T-cell (primary cell): ENCODE results near the gene NAV2. TPM values are rescaled to one million over a fixed set of nuclear protein-coding genes. Genes with fewer than 3 reads are reported as not detected.

Experiments used
- ATAC-seq, 4 experiments: fragments of 200-7000 bp in 3 of 4; fragments of 150-1000 bp in 1 of 4; cut with Tn5 transposase; replicated peaks in 1 of 4; 1 replicate in 3 of 4; 2 replicates in 1 of 4; pipeline ENCODE4 v1.10.0; 2021; ENCODE audit warnings: moderate library complexity in 3 of 4, mild to moderate bottlenecking in 2 of 4, moderate number of reproducible peaks in 1 of 4
- CTCF ChIA-PET, 2 donors: fragments of 300-600 bp; sonication (Branson Sonifier 250); formaldehyde crosslinking; loops; one replicate each; lab custom pipeline; 2022; ENCODE audit warnings: antibody characterized with exemption in 2 of 2; lab: Charles Lee
- POLR2A ChIA-PET, 2 donors: fragments of 300-600 bp; sonication (Branson Sonifier 250); formaldehyde crosslinking; loops; one replicate each; lab custom pipeline; 2022; ENCODE audit warnings: antibody characterized with exemption in 2 of 2; lab: Charles Lee
- DNase-seq, 35 experiments: peaks; one replicate each; pipeline versions ENCODE4 v3.0.0 to v3.0.0-alpha.2; 2013 to 2023
- H3K27ac ChIP-seq: one replicate; pipeline ENCODE4 v1.5.1; 2013; ENCODE audit warnings: low read length
- H3K27me3 ChIP-seq, 2 experiments: replicated peaks in 1 of 2; 1 replicate in 1 of 2; 2 replicates in 1 of 2; pipeline versions ENCODE4 v1.6.1 to v1.7.0; 2013; ENCODE audit warnings: low read length in 1 of 2, mixed read lengths in 1 of 2; ENCODE audit not compliant: control insufficient read depth in 2 of 2, insufficient read depth in 2 of 2; ENCODE audit errors: extremely low read depth in 1 of 2
- H3K36me3 ChIP-seq, 2 donors: 1 replicate in 1 of 2; 2 replicates in 1 of 2; pipeline versions ENCODE4 v1.6.1 to v1.7.0; 2013; ENCODE audit warnings: low read length in 1 of 2; ENCODE audit not compliant: control insufficient read depth in 2 of 2, insufficient read depth in 1 of 2; ENCODE audit errors: extremely low read depth in 1 of 2
- H3K4me1 ChIP-seq, 2 experiments: 1 replicate in 1 of 2; 2 replicates in 1 of 2; pipeline versions ENCODE4 v1.6.1 to v1.7.0; 2013; ENCODE audit warnings: low read length in 2 of 2, mixed read lengths in 1 of 2; ENCODE audit not compliant: insufficient read depth in 2 of 2, control insufficient read depth in 1 of 2; ENCODE audit errors: extremely low read depth in 1 of 2
- H3K4me3 ChIP-seq, 2 donors: 1 replicate in 1 of 2; 2 replicates in 1 of 2; pipeline versions ENCODE4 v1.5.1 to v1.7.0; 2013; ENCODE audit warnings: mild to moderate bottlenecking in 2 of 2, low read length in 1 of 2, moderate library complexity in 1 of 2; ENCODE audit not compliant: control insufficient read depth in 1 of 2; ENCODE audit errors: extremely low read depth in 1 of 2
- H3K9me3 ChIP-seq: 2 replicates; pipeline ENCODE4 v1.7.0; 2013
- H3K27ac Mint-ChIP-seq, 2 donors: one replicate each; pipeline ENCODE4 v1.8.0; 2020 to 2021; ENCODE audit warnings: mild to moderate bottlenecking in 2 of 2, mixed read lengths in 2 of 2
- H3K27me3 Mint-ChIP-seq, 2 donors: one replicate each; pipeline ENCODE4 v1.8.0; 2021 to 2022; ENCODE audit warnings: mixed read lengths in 2 of 2
- H3K36me3 Mint-ChIP-seq: one replicate; pipeline ENCODE4 v1.8.0; 2021; ENCODE audit warnings: mixed read lengths
- H3K4me1 Mint-ChIP-seq, 3 donors: one replicate each; pipeline ENCODE4 v1.8.0; 2020 to 2022; ENCODE audit warnings: mixed read lengths in 3 of 3, mild to moderate bottlenecking in 1 of 3
- H3K4me3 Mint-ChIP-seq, 3 donors: one replicate each; pipeline ENCODE4 v1.8.0; 2020 to 2022; ENCODE audit warnings: mild to moderate bottlenecking in 3 of 3, mixed read lengths in 3 of 3, moderate library complexity in 3 of 3
- H3K9me3 Mint-ChIP-seq, 3 donors: one replicate each; pipeline ENCODE4 v1.8.0; 2020 to 2022; ENCODE audit warnings: mixed read lengths in 3 of 3
- WGBS: methylation state at CpG from one replicate; pipeline ENCODE4 v1.1.5; 2013; ENCODE audit warnings: missing lambda C conversion rate; ENCODE audit not compliant: insufficient coverage; 5-methylcytosine and 5-hydroxymethylcytosine counted together
- total RNA-seq, 35 experiments: library from RNA in 6 of 35; stranded (reverse) in 6 of 35; fragments of 120-200 nt in 1 of 35; gene quantifications; one replicate each; pipeline versions ENCODE4 v1.2.1 to v1.2.4 and lab custom pipeline; 2013 to 2026

The NAV2 gene
- total RNA-seq, 5 donors from 2014 or later (not counting 1 experiment from before 2014, with no cell fraction given): 0.55 to 3.0 (median 1.8) TPM

DNA sequence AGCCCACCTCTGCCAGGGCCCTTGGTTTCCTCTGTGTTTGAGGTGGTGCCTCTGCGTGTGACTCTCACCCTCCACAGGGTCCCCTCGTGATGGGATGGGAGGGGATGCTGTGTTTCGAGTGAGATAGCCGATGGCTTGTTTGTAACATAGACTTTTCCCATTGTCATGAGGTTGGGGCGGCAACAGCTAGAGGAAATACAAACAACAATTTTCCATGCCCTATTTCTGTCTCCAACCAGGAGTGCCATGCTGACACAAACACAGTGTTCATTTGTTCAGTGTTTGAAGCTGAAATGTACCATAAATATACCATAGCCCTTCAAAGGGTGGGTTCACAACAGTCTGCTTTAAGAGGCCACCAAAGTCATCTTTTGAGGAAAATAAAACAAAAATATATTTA lies 19.5 kb upstream of the NAV2 start:
- ChIA-PET CTCF (no interaction called here), POLR2A (no interaction called here)
- Histone ChIP-seq H3K4me3 (no peak overlapping the region), H3K36me3 (no peaks in the 10 kb centered on the region), H3K4me1 (no peaks in the 10 kb centered on the region), H3K27ac (no peak overlapping the region), H3K27me3 (peaks cover 0 to 6% of the 10 kb centered on the region in 2 experiments), H3K9me3 (no peaks in the 10 kb centered on the region)
- ATAC-seq (no peak), DNase-seq (no peak)
- WGBS: no CpG with 5 or more reads among the region's 5 CpGs
- no peak overlapping the region for H3K27ac Mint-ChIP-seq
- H3K4me1 Mint-ChIP-seq: no peaks in the 10 kb centered on the region
- no peaks in the 10 kb centered on the region for H3K9me3 Mint-ChIP-seq
- H3K4me3 Mint-ChIP-seq: no peak overlapping the region
- H3K27me3 Mint-ChIP-seq: peaks cover 10 to 11% of the 10 kb centered on the region in 2 donors
- H3K36me3 Mint-ChIP-seq: no peaks in the 10 kb centered on the region

DNA sequence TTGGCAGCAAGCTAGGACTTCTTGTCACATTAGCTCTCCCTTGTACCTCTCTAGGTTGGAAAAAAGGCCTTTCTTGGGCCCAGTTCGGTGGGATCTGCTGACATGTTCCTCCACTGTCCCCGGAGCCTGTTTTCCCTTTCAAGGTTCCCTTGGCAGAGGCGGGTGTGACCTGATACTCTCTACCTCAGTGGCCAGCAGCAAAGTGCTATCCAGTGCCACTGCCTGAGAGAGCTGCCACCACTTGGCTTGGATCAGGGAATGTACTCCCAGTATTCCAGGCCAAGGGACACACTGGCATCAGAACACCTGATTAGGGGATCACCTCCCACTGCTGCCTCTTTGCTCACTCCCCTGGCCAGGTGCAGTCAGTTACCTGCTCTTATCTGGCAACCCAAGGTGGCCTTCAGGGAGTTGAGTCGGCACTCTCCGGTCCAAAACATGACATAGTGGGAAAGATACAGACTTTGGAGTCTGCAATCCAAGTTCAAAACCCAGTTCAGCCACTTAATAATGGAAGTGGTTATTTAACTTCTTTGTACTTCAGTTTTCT lies 17.8 kb upstream of the NAV2 start:
- no peak overlapping the region for H3K4me3 ChIP-seq
- H3K36me3 Mint-ChIP-seq: no peaks in the 10 kb centered on the region
- H3K27me3 Mint-ChIP-seq: peaks cover 10 to 13% of the 10 kb centered on the region in 2 donors
- no peaks in the 10 kb centered on the region for H3K36me3 ChIP-seq
- H3K27ac Mint-ChIP-seq: no peak overlapping the region
- H3K27ac ChIP-seq: no peak overlapping the region
- ChIA-PET POLR2A (no interaction called here), CTCF (interaction anchor here in 1 of 2 donors (1.0 kb wide), 1 partner anchor 140 kb away, joined by 4 read pairs; no protein-coding TSS in a partner anchor)
- DNase-seq: no peak
- no peaks in the 10 kb centered on the region for H3K4me1 ChIP-seq
- no peaks in the 10 kb centered on the region for H3K9me3 ChIP-seq
- no peak overlapping the region for H3K4me3 Mint-ChIP-seq
- peaks cover 0 to 6% of the 10 kb centered on the region in 2 experiments for H3K27me3 ChIP-seq
- 82% methylated on average over 3 of the region's 5 CpGs for WGBS
- H3K9me3 Mint-ChIP-seq: no peaks in the 10 kb centered on the region
- H3K4me1 Mint-ChIP-seq: no peaks in the 10 kb centered on the region
- no peak for ATAC-seq

DNA sequence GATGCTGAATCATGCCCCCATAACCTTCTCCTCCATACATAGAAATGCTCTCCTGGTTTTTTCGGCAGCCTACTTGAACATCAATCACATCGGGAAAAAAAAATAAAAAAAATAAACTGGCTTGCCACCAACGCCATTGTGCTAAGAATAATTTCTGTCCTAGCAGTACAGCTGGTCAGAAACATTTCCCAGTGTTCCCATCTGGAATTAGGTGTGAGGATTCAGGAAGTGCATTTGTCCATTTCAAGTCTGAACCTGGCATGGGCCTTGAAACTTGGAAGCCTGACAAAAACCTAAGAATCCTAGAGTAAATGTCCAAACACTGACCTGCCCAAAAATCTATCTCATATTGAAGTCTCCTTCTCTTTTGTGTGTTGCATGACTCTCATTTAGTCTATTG lies 16.6 kb upstream of the NAV2 start:
- ChIA-PET POLR2A (no interaction called here), CTCF (interaction anchor here in 1 of 2 donors (0.5 to 1.0 kb wide), 2 partner anchors 38 to 141 kb away, joined by 3 to 4 read pairs; no protein-coding TSS in a partner anchor)
- Histone ChIP-seq H3K36me3 (no peaks in the 10 kb centered on the region), H3K4me1 (no peaks in the 10 kb centered on the region), H3K27me3 (peaks cover 0 to 6% of the 10 kb centered on the region in 2 experiments), H3K27ac (no peak overlapping the region), H3K4me3 (no peak overlapping the region), H3K9me3 (no peaks in the 10 kb centered on the region)
- Mint-ChIP-seq H3K36me3 (no peaks in the 10 kb centered on the region), H3K27ac (no peak overlapping the region), H3K4me3 (no peak overlapping the region), H3K27me3 (peaks cover 10 to 18% of the 10 kb centered on the region in 2 donors), H3K9me3 (no peaks in the 10 kb centered on the region), H3K4me1 (no peaks in the 10 kb centered on the region)
- no peak for DNase-seq
- 86% methylated on average over 1 of the region's 3 CpGs for WGBS
- ATAC-seq: no peak

DNA sequence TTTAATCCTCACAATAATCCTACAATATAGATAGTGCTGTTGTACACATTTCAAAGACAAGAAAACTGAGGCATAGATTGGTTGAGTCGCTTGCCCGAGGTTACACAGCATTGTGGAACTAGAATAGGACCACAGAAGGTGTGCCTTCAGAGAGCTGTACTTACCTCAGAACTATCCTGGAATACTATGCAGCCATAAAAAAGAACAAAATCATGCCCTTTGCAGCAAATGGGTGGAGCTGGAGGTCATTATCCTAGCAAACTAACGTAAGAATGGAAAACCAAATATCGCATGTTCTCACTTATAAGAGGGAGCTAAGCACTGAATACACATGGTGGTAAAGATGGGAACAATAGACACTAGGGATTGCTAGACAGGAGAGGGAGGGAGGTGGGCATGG lies 15.7 kb upstream of the NAV2 start:
- 92% methylated on average over 4 of the region's 4 CpGs for WGBS
- POLR2A ChIA-PET: no interaction called here
- Histone ChIP-seq H3K27me3 (peaks cover 0 to 6% of the 10 kb centered on the region in 2 experiments), H3K9me3 (no peaks in the 10 kb centered on the region), H3K27ac (no peak overlapping the region), H3K4me3 (no peak overlapping the region), H3K36me3 (no peaks in the 10 kb centered on the region), H3K4me1 (no peaks in the 10 kb centered on the region)
- Mint-ChIP-seq H3K4me3 (no peak overlapping the region), H3K27me3 (peaks cover 7 to 18% of the 10 kb centered on the region in 2 donors), H3K9me3 (no peaks in the 10 kb centered on the region), H3K4me1 (no peaks in the 10 kb centered on the region), H3K36me3 (no peaks in the 10 kb centered on the region), H3K27ac (no peak overlapping the region)
- CTCF ChIA-PET: no interaction called here
- no peak for ATAC-seq
- DNase-seq: no peak

DNA sequence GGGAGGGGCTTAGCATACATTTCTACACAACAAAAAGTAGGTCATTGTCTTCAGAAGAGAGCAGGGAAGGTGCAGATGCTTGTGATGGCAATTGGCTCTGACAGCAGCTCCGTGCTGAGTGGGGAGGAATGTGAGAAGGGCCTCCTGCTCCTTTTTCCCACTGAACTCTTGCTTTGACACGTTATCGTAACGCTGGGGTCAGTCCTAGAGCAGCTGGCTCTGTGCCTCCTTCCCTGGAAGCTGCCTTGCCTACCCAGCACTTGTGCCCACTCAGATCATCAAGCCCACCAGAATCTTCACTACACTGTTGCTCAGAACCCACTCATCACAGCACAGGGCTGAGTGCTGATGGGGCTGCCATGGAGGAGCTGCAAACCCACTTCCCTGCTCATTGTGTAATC lies 14.9 kb upstream of the NAV2 start:
- Mint-ChIP-seq H3K27ac (no peak overlapping the region), H3K9me3 (no peaks in the 10 kb centered on the region), H3K27me3 (peaks cover 7 to 18% of the 10 kb centered on the region in 2 donors), H3K4me3 (no peak overlapping the region), H3K36me3 (no peaks in the 10 kb centered on the region), H3K4me1 (no peaks in the 10 kb centered on the region)
- H3K36me3 ChIP-seq: no peaks in the 10 kb centered on the region
- ATAC-seq: no peak
- no peaks in the 10 kb centered on the region for H3K9me3 ChIP-seq
- no peak for DNase-seq
- H3K27ac ChIP-seq: no peak overlapping the region
- H3K4me1 ChIP-seq: no peaks in the 10 kb centered on the region
- H3K4me3 ChIP-seq: no peak overlapping the region
- ChIA-PET CTCF (no interaction called here), POLR2A (no interaction called here)
- WGBS: 82% methylated on average over 4 of the region's 4 CpGs
- peaks cover 0 to 6% of the 10 kb centered on the region in 2 experiments for H3K27me3 ChIP-seq

DNA sequence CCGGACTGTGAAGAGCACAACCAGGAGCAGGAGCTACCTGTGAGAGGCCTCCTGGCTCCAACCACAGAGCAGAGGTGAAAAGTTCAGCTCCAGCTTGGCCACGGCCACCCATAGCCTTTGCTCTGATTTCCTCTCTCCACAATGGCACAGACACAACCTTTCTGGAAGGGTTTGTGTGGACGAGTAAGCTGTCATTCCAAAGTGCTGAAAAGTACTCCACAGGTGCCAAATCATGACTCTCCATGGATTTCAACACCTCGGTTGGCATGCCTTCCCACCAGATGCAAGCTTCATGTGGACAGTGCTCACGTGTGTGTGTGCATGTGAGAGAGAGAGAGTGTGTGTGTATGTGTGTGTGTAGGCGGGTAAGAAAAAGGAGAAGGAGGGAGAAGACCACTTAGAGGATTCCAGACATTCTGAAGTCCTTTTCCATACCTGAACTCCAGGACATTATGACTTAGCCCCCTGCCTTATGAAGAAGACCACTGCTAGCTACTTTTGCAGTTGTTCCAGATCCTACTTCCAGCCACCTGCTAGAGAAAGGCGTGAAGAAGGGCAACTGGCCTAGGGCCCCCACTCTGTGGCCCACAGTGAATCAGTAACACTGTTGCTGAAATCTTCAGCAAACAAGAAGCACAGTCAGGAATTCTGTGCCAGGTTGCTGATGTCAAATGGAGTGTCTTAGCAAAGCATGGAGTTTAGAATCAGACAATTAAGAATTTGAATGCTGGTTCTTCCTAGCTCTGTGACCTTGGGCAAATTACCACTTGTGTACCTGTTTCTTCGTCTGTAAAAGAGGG lies 13.9 kb upstream of the NAV2 start:
- CTCF ChIA-PET: no interaction called here
- H3K36me3 Mint-ChIP-seq: no peaks in the 10 kb centered on the region

More for the DNA sequence above, 13.9 kb upstream of the NAV2 start:
- Histone ChIP-seq H3K36me3 (no peaks in the 10 kb centered on the region), H3K4me3 (no peak overlapping the region), H3K4me1 (no peaks in the 10 kb centered on the region), H3K27me3 (peaks cover 0 to 6% of the 10 kb centered on the region in 2 experiments), H3K9me3 (no peaks in the 10 kb centered on the region), H3K27ac (no peak overlapping the region)
- Mint-ChIP-seq H3K27me3 (peaks cover 10 to 18% of the 10 kb centered on the region in 2 donors), H3K27ac (no peak overlapping the region), H3K9me3 (no peaks in the 10 kb centered on the region), H3K4me1 (no peaks in the 10 kb centered on the region), H3K4me3 (no peak overlapping the region)
- DNase-seq: no peak
- POLR2A ChIA-PET: no interaction called here
- no peak for ATAC-seq
- 83% methylated on average over 1 of the region's 8 CpGs for WGBS
